Measurements from ENCODE around the gene GOT2. TPM values are rescaled to one million over a fixed set of nuclear protein-coding genes. Genes with fewer than 3 reads are reported as not detected.

Gene GOT2
- total RNA-seq, 1 donor from 2014 or later: 30.8 TPM

Other genes with a start within 250 kb of the GOT2 start
- 88.5 and 229 TPM in 2 replicates for gene NDRG4, start 234.2 kb downstream of the GOT2 start, total RNA-seq
- gene SETD6, start 218.8 kb downstream of the GOT2 start, total RNA-seq: 4.8 and 10.5 TPM in 2 replicates
- 96.4 and 104 TPM in 2 replicates for gene CNOT1, start 104.5 kb downstream of the GOT2 start, total RNA-seq
- gene SLC38A7, start 49.5 kb downstream of the GOT2 start, total RNA-seq: 20.3 and 27.4 TPM in 2 replicates

All from lung microvascular endothelial cell (primary cell).